B cell (primary cell): Measurements from ENCODE around the gene MRPL14. TPM values are rescaled to one million over a fixed set of nuclear protein-coding genes. Genes with fewer than 3 reads are reported as not detected.

Experiments used
- ATAC-seq: fragments of 200-7000 bp; cut with Tn5 transposase; one replicate; pipeline ENCODE4 v1.10.0; 2021; ENCODE audit warnings: low read depth, mild to moderate bottlenecking, moderate number of reproducible peaks, moderate library complexity
- CTCF ChIA-PET: fragments of 350-600 bp; sonication (Branson Sonifier 250); formaldehyde crosslinking; loops from one replicate; lab custom pipeline; 2021; ENCODE audit warnings: antibody characterized with exemption, inconsistent platforms; lab: Charles Lee
- POLR2A ChIA-PET: fragments of 350-600 bp; sonication (Branson Sonifier 250); formaldehyde crosslinking; loops from one replicate; lab custom pipeline; 2021; ENCODE audit warnings: antibody characterized with exemption; lab: Charles Lee
- DNase-seq: peaks from one replicate; pipeline ENCODE4 v3.0.0; 2013
- H2AFZ ChIP-seq: 2 replicates; pipeline ENCODE4 v1.6.1; 2012; ENCODE audit warnings: mild to moderate bottlenecking, low read depth, low read length; ENCODE audit not compliant: insufficient read depth, poor library complexity, severe bottlenecking
- H3K27ac ChIP-seq, 2 donors: 1 replicate in 1 of 2; 2 replicates in 1 of 2; pipeline ENCODE4 v1.5.1; 2012 to 2013; ENCODE audit warnings: low read length in 2 of 2, mild to moderate bottlenecking in 2 of 2, moderate library complexity in 1 of 2
- H3K27me3 ChIP-seq, 4 experiments: fragments of 200-600 bp in 1 of 4; sonication (generic) in 1 of 4; replicated peaks in 1 of 4; 1 replicate in 2 of 4; 2 replicates in 2 of 4; pipeline versions ENCODE4 v1.6.1 to v1.7.0; 2013 to 2016; ENCODE audit warnings: low read length in 3 of 4, mild to moderate bottlenecking in 2 of 4, mixed read lengths in 1 of 4, moderate library complexity in 1 of 4; ENCODE audit not compliant: insufficient read depth in 4 of 4, control insufficient read depth in 3 of 4; ENCODE audit errors: control extremely low read depth in 1 of 4
- H3K36me3 ChIP-seq, 2 experiments: replicated peaks in 1 of 2; 1 replicate in 1 of 2; 2 replicates in 1 of 2; pipeline versions ENCODE4 v1.6.1 to v1.7.1; 2013; ENCODE audit warnings: low read length in 1 of 2; ENCODE audit not compliant: insufficient read depth in 2 of 2, control insufficient read depth in 1 of 2; ENCODE audit errors: control extremely low read depth in 1 of 2, extremely low read depth in 1 of 2
- H3K4me1 ChIP-seq, 2 donors: fragments of 200-600 bp in 1 of 2; sonication (generic) in 1 of 2; 1 replicate in 1 of 2; 2 replicates in 1 of 2; pipeline versions ENCODE4 v1.5.1 to v1.6.1; 2013 to 2017; ENCODE audit warnings: low read length in 2 of 2; ENCODE audit not compliant: control insufficient read depth in 2 of 2, insufficient read depth in 2 of 2
- H3K4me2 ChIP-seq: replicated peaks from 2 replicates; pipeline ENCODE3; 2012; ENCODE audit warnings: mild to moderate bottlenecking, low read depth, low read length; ENCODE audit not compliant: poor library complexity, severe bottlenecking
- H3K4me3 ChIP-seq, 5 experiments: fragments of 200-600 bp in 1 of 5; sonication (generic) in 1 of 5; 1 replicate in 3 of 5; 2 replicates in 2 of 5; pipeline versions ENCODE4 v1.5.1 to v1.7.0; 2011 to 2016; ENCODE audit warnings: low read length in 4 of 5, mild to moderate bottlenecking in 4 of 5, low read depth in 2 of 5, control low read depth in 1 of 5, moderate library complexity in 1 of 5; ENCODE audit not compliant: insufficient read depth in 1 of 5; ENCODE audit errors: control extremely low read depth in 1 of 5, extremely low read depth in 1 of 5
- H3K79me2 ChIP-seq: fragments of 200-600 bp; sonication (generic); one replicate; pipeline ENCODE4 v1.6.0; 2016; ENCODE audit warnings: low read length; ENCODE audit not compliant: control insufficient read depth, insufficient read depth
- H3K9ac ChIP-seq: fragments of 200-600 bp; sonication (generic); 2 replicates; pipeline ENCODE4 v1.6.1; 2017; ENCODE audit warnings: mild to moderate bottlenecking, low read length, moderate library complexity
- H3K9me3 ChIP-seq, 3 donors: one replicate each; pipeline versions ENCODE4 v1.6.1 to v1.7.1; 2013; ENCODE audit warnings: low read length in 2 of 3; ENCODE audit not compliant: control insufficient read depth in 2 of 3, insufficient read depth in 1 of 3; ENCODE audit errors: control extremely low read depth in 1 of 3
- H4K20me1 ChIP-seq: 2 replicates; pipeline ENCODE4 v1.6.0; 2012; ENCODE audit warnings: mild to moderate bottlenecking, low read length; ENCODE audit not compliant: insufficient read depth, control insufficient read depth, poor library complexity, severe bottlenecking
- H3K27ac Mint-ChIP-seq: one replicate; pipeline ENCODE4 v1.8.0; 2021; ENCODE audit warnings: mixed read lengths
- H3K27me3 Mint-ChIP-seq: one replicate; pipeline ENCODE4 v1.8.0; 2021; ENCODE audit warnings: mixed read lengths
- H3K4me1 Mint-ChIP-seq: one replicate; pipeline ENCODE4 v1.8.0; 2021; ENCODE audit warnings: mixed read lengths
- H3K4me3 Mint-ChIP-seq: one replicate; pipeline ENCODE4 v1.8.0; 2021; ENCODE audit warnings: mixed read lengths
- H3K9me3 Mint-ChIP-seq: one replicate; pipeline ENCODE4 v1.8.0; 2022; ENCODE audit warnings: mixed read lengths; ENCODE audit not compliant: insufficient read depth
- EZH2 ChIP-seq: IDR thresholded peaks from 2 replicates; pipeline ENCODE4 v1.6.1; 2012; ENCODE audit warnings: borderline replicate concordance, low read depth, mild to moderate bottlenecking, moderate library complexity, low read length; ENCODE audit not compliant: insufficient read depth, poor library complexity, severe bottlenecking
- WGBS: methylation state at CpG from one replicate; pipeline ENCODE4 v1.1.5; 2013; ENCODE audit warnings: missing lambda C conversion rate; ENCODE audit not compliant: insufficient coverage; 5-methylcytosine and 5-hydroxymethylcytosine counted together
- intact Hi-C: fragments of 100-400 bp; cut with micrococcal nuclease; formaldehyde crosslinking; loops from one replicate; pipeline ENCODE4 v1.10.0; 2022
- polyA plus RNA-seq: library from polyadenylated mRNA; depleted of rRNA; stranded (reverse); fragments of >200 nt; gene quantifications from 2 replicates; pipeline ENCODE4 v1.2.3, GENCODE V29; 2012
- total RNA-seq, 2 donors: library from RNA; stranded (reverse); fragments of 120-200 nt in 1 of 2; gene quantifications; 1 replicate in 1 of 2; 2 replicates in 1 of 2; pipeline versions ENCODE4 v1.2.3 to v1.2.4, GENCODE V29; 2013 to 2022
- TF ChIP-seq, protein P1 (sequence below): fragments of 200-600 bp; IDR thresholded peaks from one replicate; pipeline ENCODE4 v1.8.0; 2022; ENCODE audit warnings: antibody characterized with exemption, mild to moderate bottlenecking

The MRPL14 gene
- total and polyA plus RNA-seq, 2 donors (not counting 1 experiment from before 2014, with no cell fraction given) = 16.7 to 23.5 TPM

DNA sequence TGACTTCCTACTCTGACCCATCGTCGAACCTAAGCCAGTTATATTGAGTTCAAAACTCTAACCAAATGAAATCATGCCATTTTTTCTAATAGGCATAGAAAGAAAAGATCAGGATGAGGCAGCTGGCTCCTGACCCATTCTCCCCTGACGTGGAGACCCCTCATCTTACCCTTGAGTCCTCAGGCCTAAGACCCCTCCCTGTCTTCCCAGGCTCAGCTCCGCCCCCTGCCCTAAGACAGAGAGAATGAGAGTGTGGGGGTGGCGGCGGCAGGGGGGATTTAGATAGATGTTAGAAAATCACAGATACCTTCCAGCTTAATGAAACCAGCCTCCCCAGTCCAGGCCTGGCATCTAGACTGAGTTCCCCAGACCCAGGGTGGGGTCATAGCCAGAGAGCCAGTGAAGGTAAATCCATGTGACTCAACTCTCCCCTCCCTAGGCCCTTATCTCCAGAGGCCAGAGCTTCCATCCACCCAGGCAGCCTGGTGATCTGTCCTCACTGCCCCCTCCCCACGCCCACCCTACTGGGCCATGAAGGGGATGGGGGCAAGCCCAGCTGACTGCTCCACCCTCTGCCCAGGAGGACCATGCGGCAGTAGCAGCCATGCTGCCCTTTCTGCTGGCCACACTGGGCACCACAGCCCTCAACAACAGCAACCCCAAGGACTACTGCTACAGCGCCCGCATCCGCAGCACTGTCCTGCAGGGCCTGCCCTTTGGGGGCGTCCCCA, 6.9 kb upstream of the MRPL14 start:
- no peak for DNase-seq
- ChIA-PET CTCF (interaction anchor here (2.4 kb wide), 1 partner anchor 37 kb away, joined by 7 read pairs; no protein-coding TSS in a partner anchor), POLR2A (no interaction called here)
- peaks cover 4 to 8% of the 10 kb centered on the region in 2 donors for H3K4me1 ChIP-seq
- H3K79me2 ChIP-seq = peaks cover 2% of the 10 kb centered on the region
- peaks cover 0 to 3% of the 10 kb centered on the region in 2 experiments for H3K36me3 ChIP-seq
- H3K9me3 ChIP-seq = no peaks in the 10 kb centered on the region
- no peaks in the 10 kb centered on the region for H3K9me3 Mint-ChIP-seq
- H3K27me3 ChIP-seq = no peaks in the 10 kb centered on the region
- no peak overlapping the region for H3K4me3 Mint-ChIP-seq
- peaks cover 12% of the 10 kb centered on the region for H3K4me1 Mint-ChIP-seq
- TF ChIP-seq, protein P1, sequence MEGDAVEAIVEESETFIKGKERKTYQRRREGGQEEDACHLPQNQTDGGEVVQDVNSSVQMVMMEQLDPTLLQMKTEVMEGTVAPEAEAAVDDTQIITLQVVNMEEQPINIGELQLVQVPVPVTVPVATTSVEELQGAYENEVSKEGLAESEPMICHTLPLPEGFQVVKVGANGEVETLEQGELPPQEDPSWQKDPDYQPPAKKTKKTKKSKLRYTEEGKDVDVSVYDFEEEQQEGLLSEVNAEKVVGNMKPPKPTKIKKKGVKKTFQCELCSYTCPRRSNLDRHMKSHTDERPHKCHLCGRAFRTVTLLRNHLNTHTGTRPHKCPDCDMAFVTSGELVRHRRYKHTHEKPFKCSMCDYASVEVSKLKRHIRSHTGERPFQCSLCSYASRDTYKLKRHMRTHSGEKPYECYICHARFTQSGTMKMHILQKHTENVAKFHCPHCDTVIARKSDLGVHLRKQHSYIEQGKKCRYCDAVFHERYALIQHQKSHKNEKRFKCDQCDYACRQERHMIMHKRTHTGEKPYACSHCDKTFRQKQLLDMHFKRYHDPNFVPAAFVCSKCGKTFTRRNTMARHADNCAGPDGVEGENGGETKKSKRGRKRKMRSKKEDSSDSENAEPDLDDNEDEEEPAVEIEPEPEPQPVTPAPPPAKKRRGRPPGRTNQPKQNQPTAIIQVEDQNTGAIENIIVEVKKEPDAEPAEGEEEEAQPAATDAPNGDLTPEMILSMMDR = no peak
- TF ChIP-seq EZH2 = no peak
- no peak overlapping the region for H3K27ac ChIP-seq
- no peak overlapping the region for H3K27ac Mint-ChIP-seq
- no peak overlapping the region for H3K4me3 ChIP-seq
- no peak overlapping the region for H2AFZ ChIP-seq
- H3K27me3 Mint-ChIP-seq = no peaks in the 10 kb centered on the region
- no peak overlapping the region for H3K9ac ChIP-seq
- ATAC-seq = no peak
- H4K20me1 ChIP-seq = no peaks in the 10 kb centered on the region
- WGBS = 96% methylated on average over 6 of the region's 12 CpGs
- intact Hi-C loops = no loop called here
- no peak overlapping the region for H3K4me2 ChIP-seq
